ENCODE results near the gene ZNF408. TPM values are rescaled to one million over a fixed set of nuclear protein-coding genes. Genes with fewer than 3 reads are reported as not detected.

ZNF408 gene
- total and polyA plus RNA-seq, 2 donors (not counting 3 experiments of a cell fraction or from before 2014, with no cell fraction given) = 7.8 to 10.9 TPM

DNA sequence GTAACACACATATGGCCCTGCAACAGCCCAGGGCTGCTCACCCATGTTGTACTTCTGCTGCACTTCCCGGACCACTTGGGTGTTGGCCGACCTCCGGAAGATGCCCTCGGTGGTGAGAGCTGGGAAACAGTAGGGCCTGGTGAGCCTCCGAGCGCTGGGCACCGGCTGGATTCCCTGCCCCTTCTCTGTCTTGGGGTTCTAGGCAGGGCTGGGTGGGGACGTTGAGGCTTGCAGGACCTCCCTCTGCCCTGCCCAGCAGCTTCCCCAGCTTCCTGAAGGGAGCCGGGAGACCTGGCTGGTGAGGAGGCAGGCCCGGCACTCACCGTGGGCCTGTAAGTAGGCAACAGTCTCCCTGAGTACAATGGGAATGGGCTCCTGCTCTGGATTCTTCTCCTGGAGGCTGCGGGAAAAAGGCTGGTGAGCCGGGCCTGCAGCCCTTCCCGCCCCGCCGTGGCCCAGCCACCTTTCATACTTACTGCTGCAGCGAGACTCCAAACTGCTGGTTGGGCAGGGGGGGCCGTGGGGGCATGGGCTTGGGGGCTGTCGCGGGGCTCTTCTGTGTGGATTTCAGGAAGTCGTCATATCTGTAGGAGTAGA, 20.6 kb upstream of the ZNF408 start:
- Histone ChIP-seq H3K36me3 (ENCODE audit: control insufficient read depth in 2 of 2, extremely low read depth in 1 of 2, insufficient read depth in 2 of 2, low read length in 2 of 2) (peaks cover 0 to 29% of the 10 kb centered on the region in 2 experiments), H3K4me3 (replicated peaks in 1 of 3; ENCODE audit: insufficient read depth in 1 of 3, low read depth in 1 of 3, low read length in 3 of 3) (no peak overlapping the region), H3K4me2 (ENCODE audit: insufficient read depth, low read length) (no peak overlapping the region), H2AFZ (ENCODE audit: low read depth, low read length) (no peak overlapping the region), H3K9ac (replicated peaks; ENCODE audit: extremely low read depth, insufficient read depth, low read length) (no peak overlapping the region), H3K79me2 (ENCODE audit: control insufficient read depth, insufficient read depth, low read length) (no peaks in the 10 kb centered on the region), H3K9me3 (replicated peaks; ENCODE audit: control insufficient read depth, insufficient read depth, low read length) (no peaks in the 10 kb centered on the region), H3K27me3 (ENCODE audit: control insufficient read depth in 2 of 2, insufficient read depth in 2 of 2, low read length in 2 of 2) (no peaks in the 10 kb centered on the region), H3K9me1 (replicated peaks; ENCODE audit: control insufficient read depth, extremely low read depth, insufficient read depth, low read length) (no peaks in the 10 kb centered on the region), H3K27ac (ENCODE audit: insufficient read depth, low read depth, low read length) (no peak overlapping the region), H4K20me1 (replicated peaks; ENCODE audit: control insufficient read depth, extremely low read depth, insufficient read depth, low read length) (no peaks in the 10 kb centered on the region), H3K4me1 (ENCODE audit: control insufficient read depth, extremely low read depth, insufficient read depth, low read length) (no peaks in the 10 kb centered on the region)
- DNase-seq (ENCODE audit: low read depth, low spot score) (no peak), FAIRE-seq (no peak)
- ChIA-PET CTCF (no interaction called here), POLR2A (no interaction called here)
- TF ChIP-seq MYC (IDR thresholded peaks at IDR 0.05; ENCODE audit: low read depth, low read length) (no peak), EZH2 (IDR thresholded peaks at IDR 0.05; ENCODE audit: borderline replicate concordance, low read depth, low read length, severe bottlenecking) (no peak), FOS (IDR thresholded peaks at IDR 0.05; ENCODE audit: borderline replicate concordance, insufficient read depth, low read length) (no peak), POLR2A (IDR thresholded peaks at IDR 0.05; ENCODE audit: low read depth, low read length) (no peak), MAX (IDR thresholded peaks at IDR 0.05; ENCODE audit: insufficient read depth, insufficient read length) (no peak), JUN (IDR thresholded peaks at IDR 0.05; ENCODE audit: borderline replicate concordance, insufficient read depth, insufficient read length, low read depth) (no peak), GATA2 (IDR thresholded peaks at IDR 0.05; ENCODE audit: insufficient read depth, insufficient read length, low read depth, low read length) (no peak), POLR2AphosphoS5 (IDR thresholded peaks at IDR 0.05; ENCODE audit: insufficient read depth, low read depth, low read length) (no peak)
- TF ChIP-seq, protein P1, sequence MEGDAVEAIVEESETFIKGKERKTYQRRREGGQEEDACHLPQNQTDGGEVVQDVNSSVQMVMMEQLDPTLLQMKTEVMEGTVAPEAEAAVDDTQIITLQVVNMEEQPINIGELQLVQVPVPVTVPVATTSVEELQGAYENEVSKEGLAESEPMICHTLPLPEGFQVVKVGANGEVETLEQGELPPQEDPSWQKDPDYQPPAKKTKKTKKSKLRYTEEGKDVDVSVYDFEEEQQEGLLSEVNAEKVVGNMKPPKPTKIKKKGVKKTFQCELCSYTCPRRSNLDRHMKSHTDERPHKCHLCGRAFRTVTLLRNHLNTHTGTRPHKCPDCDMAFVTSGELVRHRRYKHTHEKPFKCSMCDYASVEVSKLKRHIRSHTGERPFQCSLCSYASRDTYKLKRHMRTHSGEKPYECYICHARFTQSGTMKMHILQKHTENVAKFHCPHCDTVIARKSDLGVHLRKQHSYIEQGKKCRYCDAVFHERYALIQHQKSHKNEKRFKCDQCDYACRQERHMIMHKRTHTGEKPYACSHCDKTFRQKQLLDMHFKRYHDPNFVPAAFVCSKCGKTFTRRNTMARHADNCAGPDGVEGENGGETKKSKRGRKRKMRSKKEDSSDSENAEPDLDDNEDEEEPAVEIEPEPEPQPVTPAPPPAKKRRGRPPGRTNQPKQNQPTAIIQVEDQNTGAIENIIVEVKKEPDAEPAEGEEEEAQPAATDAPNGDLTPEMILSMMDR (IDR thresholded peaks at IDR 0.05; ENCODE audit: extremely low read depth in 1 of 2, insufficient read depth in 1 of 2, low read depth in 1 of 2, low read length in 2 of 2) = no peak
- intact Hi-C loops (cut with micrococcal nuclease) = no loop called here
- BruUV-seq (replicated peaks) = no TSS peak
- dilution Hi-C loops (cut with MboI; ENCODE audit: extremely low pct_ligation_motif_present, low sequenced_read_pairs) = no loop called here

Data from endothelial cell of umbilical vein (primary cell).